ENCODE data around the gene HDLBP.
"Not testable (repeated sequence)": the region's sequence is repeated elsewhere in the genome, so short reads cannot be mapped to it uniquely, and the experiment has no call there.

Gene HDLBP

GRCh38 chr2:241339839-241340630 is 24.6 kb upstream of the HDLBP start:
- DNase-seq (ENCODE audit: low read depth): no peak

DNA sequence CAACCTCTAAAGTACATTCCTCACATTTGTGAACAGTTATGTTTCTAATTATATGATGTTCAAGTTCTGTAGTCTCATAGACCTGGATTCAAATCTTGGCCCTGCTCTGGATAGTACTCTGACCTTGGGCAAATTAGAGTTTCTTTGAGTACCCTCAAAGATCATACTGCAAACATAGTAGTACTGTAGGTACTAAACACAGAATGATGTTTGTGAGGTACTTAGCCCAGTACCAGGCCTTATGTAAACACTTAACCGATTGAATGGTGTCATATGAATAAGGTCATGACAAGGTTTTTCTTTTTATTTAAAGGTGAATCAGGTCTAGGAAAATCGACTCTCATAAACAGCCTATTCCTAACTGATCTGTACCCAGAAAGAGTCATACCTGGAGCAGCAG is 19.3 kb upstream of the HDLBP start:
- DNase-seq (ENCODE audit: low read depth): no peak

- DNase-seq (ENCODE audit: low read depth): no peak
Observed at GRCh38 chr2:241330616-241330981, 15.1 kb upstream of the HDLBP start.

DNA sequence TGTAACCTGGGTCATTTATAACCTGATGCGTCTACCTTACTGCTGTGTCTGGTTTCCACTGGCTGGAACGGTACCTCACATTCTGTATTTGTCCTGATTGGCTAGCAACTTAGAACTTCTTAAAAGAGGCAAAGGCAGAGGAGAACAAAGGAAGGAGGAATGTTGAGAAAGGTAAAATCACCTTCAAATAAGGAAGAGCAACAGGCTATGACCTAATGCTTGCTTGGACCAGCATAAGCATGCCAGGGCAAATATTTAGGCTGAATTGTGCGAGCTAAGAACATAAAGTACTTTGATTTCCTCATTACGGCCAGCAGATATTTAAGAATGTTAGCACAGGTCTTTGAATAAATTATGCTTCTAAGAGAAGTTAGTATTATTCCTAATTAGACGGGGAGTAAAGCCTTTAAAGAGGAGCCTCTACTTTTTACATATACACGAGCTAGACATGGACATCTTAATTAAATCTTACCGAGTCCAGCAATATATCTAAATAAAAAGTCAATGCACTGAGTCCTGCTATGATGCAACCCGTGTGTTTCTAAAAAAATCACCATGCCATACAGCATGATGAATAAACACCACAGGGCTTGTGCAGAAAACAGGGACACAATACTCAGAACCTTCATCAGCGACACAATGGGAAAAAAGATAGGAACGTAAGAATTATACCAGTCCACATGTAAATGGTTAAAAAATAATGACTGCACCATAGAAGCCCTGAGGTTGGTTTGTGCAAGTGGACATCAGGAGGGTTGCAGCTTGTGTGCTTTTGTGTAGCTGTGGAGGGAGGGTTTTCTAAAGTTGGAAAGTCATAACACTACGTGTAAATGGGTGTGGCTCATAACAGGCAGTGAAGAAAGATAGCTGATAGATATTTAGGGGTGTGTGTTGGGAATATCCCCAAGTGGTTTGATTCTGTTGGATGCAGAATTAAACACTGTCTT is 14.5 kb upstream of the HDLBP start:
- no peak for DNase-seq (ENCODE audit: low read depth)

- no peak for DNase-seq (ENCODE audit: low read depth)
Observed at GRCh38 chr2:241325257-241325656, 9.8 kb upstream of the HDLBP start.

DNA sequence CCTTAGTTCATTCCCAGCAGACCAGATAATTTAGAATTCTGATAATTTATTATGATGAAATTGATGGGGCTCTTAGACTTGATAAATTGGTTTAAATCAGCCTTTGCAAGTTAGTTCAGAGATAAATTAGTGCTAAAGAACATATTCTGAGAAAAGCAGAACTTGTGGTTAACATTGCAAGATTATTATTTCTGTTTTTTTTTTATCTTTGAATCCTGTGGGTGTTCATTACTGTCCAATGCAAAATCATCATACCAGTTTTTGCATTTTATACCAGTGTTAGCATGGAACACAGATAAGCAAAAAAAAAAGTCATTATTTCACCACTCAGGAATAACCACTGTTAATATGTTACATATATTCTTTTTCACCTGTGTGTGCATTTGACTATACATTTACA is 9.3 kb upstream of the HDLBP start:
- DNase-seq (ENCODE audit: low read depth): no peak

GRCh38 chr2:241323778-241324177 is 8.3 kb upstream of the HDLBP start:
- no peak for DNase-seq (ENCODE audit: low read depth)

GRCh38 chr2:241321886-241322285 is 6.4 kb upstream of the HDLBP start:
- DNase-seq (ENCODE audit: low read depth): no peak

- DNase-seq (ENCODE audit: low read depth): no peak
Observed at GRCh38 chr2:241321033-241321432, 5.6 kb upstream of the HDLBP start.

DNA sequence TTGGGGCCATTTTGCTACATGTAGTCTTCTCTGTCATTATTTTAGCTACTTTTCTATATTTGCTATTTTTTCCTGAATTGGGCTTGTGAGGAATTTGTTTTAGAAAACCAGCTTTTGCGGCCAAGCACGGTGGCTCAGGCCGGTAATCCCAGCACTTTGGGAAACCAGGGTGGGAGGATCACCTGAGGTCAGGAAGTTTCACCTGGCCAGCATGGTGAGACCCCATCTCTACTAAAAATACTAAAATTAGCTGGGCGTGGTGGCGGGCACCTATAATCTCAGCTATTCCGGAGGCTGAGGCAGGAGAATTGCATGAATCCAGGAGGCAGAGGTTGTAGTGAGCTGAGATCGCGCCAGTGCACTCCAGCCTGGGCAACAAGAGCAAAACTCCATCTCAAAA is 4.9 kb upstream of the HDLBP start:
- no peak for DNase-seq (ENCODE audit: low read depth)

GRCh38 chr2:241318830-241319229 is 3.4 kb upstream of the HDLBP start:
- DNase-seq (ENCODE audit: low read depth): not testable (repeated sequence)

DNA sequence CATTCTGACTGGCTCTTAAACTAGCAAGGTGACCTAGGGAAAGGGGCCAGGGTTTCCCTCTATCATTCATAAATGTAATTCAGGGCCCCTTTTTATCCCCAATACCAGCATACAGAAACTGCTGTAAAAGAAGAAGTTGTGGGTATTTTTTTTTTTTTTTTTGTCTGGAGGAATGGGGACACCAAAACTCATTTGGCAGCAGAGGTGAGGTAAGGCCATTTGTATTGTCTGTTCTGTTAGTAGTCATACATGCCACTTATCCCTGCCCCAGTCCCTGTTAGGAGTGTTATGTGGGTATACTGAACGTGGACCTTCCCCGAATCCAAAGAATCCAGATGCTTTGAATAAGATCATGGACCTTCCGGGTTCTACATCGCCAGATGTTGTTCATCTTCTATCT is 1.9 kb upstream of the HDLBP start:
- no peak for DNase-seq (ENCODE audit: low read depth)

- DNase-seq (ENCODE audit: low read depth): no peak
Observed at GRCh38 chr2:241316825-241317224, 1.4 kb upstream of the HDLBP start.

DNA sequence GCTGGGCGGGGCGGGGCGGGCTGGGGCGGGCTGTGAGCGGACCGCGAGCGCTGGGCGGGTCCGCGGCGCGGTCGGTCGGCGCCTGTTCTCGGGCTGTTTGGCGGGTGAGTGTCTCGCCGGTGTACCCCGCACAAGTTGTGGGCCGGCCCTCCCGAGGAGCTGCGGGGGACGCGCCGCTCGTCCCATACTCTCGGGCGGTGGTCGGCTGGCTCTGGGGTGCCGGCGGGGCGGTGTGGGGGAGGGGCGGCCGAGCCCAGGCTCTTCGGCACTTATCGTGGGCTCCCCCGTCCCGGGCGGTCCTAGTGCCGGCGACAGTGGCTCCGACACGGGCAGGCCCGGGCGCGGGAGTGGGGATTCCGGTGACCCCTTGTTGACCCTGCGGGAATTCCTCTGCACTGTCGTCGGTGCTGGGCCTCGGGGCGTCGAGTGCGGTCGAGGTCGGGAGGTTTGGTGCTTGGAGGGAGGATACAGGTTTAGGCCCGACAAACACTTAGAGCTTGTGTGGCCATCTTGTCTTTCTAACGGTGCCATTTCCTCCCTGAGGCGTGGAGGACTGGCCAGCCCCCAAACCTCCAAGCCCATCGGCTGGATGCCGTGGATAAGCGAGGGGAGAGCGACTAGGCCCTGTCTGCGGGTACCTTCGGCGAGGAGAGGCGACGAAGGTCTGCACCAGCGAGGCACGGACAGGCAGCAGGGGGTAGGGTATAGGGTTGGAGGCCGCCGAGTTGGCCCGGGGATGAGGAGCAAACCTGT is 583 bp upstream of the HDLBP start, which contains the start of gene SEPTIN2:
SEPTIN2 (plus strand) TSS at position 47 of the 753 bp plus-strand sequence. CDS start 8,308 bp downstream, outside the sequence.
- DNase-seq (ENCODE audit: low read depth): peak; percentile 67

GRCh38 chr2:241314226-241315092 is 1.0 kb downstream of the HDLBP start:
- no peak for DNase-seq (ENCODE audit: low read depth)

GRCh38 chr2:241313543-241314095 is 1.9 kb downstream of the HDLBP start:
- no peak for DNase-seq (ENCODE audit: low read depth)

DNA sequence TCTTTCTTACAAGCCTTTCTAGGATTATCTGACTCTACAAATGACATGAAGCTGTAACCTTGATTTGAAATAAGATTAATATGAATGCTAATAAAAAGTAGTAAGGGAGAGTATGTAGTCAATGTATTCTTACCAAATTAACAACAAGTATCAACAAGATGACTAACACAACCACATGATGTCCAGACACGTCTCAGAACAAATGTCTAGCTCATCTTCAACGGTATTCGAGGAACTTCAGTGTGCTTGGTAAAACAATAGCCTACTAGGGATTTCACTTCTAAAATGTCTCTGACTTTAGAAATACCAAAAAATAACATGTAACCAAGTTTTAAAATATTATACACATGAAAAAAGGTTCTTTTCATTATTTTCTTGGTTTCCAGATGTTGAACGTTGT is 3.4 kb downstream of the HDLBP start:
- DNase-seq (ENCODE audit: low read depth): no peak

DNA sequence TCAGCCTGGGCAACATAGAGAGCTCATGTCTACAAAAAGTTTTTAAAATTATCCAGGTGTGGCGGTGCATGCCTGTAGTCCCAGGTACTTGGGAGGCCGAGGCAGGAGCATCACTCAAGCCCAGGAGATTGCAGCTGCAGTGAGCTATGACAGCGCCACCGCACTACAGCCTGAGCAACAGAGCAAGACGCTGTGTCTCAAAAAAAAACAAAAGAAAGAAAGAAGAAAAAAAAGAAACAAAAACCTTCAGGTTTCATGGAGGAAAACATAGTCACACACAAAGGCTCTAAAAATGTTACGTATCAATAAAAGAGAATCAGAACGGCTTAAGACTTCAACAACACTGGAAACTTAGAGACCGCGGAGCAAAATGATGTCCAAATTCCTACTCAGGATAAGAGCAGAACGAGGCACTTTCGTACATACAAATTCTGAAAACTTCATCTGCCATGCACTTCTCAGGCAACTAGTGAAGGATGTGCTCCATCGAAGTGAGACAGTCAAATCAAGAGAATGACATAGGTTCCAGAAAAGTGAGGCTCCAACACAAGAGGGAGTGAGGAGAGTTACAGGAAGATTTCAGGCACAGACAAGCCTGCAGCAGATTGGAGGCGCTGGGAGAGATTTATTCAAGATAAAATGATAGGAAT is 4.4 kb downstream of the HDLBP start:
- no peak for DNase-seq (ENCODE audit: low read depth)

GRCh38 chr2:241309684-241310117 is 5.8 kb downstream of the HDLBP start:
- DNase-seq (ENCODE audit: low read depth): peak; percentile 62

DNA sequence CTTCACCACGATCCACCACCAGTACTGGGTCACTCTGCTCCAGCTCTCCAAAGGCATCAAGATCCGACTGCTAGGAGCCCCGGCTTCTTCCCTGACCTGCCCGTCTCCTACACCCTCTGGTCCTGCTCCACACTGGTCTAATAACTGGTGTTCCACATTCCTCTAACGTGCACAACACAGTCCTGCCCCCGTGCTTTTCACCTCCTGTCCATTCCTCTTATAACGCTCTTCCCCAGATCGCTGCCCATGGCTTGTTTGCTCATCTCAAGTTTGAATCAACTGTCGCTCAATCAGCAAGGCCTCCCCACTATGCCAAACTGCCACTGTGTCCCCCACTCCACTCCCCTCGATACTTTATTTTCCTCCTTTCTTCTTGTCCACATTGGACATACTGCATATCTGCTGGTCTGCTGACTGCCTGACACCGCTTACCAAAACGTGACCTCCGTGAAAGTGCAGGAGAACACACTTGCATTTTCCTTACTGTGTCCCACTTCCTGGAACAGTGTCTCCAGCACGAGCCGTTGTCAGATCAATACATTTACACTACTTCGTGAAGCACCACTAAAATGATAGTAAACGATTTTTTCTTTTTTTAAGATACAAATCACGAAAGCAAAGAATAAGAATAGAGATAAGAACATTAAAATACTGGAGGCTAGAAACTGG is 6.5 kb downstream of the HDLBP start:
- DNase-seq (ENCODE audit: low read depth): no peak

Measured in activated T-cell treated with anti-CD3 and anti-CD28 coated beads for 24 hours (primary cell).